ENCODE data around the gene GRK5. TPM values are rescaled to one million over a fixed set of nuclear protein-coding genes. Genes with fewer than 3 reads are reported as not detected.

Gene GRK5
- polyA plus RNA-seq, 1 donor from 2014 or later = 34.9 TPM

DNA sequence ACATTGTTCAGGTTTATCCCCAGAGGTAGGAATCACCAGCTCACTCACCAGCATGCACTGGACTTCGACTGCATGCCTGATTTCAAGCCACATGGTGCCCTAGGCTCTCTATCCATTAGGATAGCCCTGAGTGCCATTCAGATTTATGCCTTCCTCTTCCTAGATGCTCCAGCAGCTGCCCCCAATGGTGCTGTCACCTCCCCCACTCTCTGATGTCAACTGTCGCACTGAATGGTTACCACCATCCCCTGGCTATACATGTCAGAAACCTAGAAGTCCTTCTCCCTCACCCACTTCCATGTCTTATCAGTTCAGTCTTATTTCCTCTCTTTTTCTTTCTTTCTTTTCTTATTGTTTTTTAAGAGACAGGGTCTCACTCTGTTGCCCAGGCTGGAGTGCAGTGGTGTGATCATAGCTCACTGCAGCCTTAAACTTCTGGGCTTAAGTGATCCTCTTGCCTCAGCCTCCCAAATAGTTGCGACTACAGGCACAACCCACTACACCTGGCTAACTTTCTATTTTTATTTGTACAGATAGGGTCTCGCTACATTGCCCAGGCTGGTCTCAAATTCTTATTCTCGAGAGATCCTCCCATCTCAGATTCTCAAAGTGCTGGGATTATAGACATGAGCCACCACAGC, 44.8 kb upstream of the GRK5 start:
- H3K4me3 ChIP-seq (ENCODE audit: low read length) = no peak overlapping the region
- H3K9me3 ChIP-seq (ENCODE audit: low read length) = no peaks in the 10 kb centered on the region
- no peaks in the 10 kb centered on the region for H3K36me3 ChIP-seq (ENCODE audit: insufficient read depth, low read length)
- H3K9me2 ChIP-seq (ENCODE audit: insufficient read depth, low read length) = no peaks in the 10 kb centered on the region
- no peak overlapping the region for H2AFZ ChIP-seq (ENCODE audit: low read depth, low read length)
- peaks cover 9% of the 10 kb centered on the region for H3K27me3 ChIP-seq (ENCODE audit: insufficient read depth, low read depth, low read length)
- H3K9ac ChIP-seq (ENCODE audit: low read length) = no peak overlapping the region
- H4K20me1 ChIP-seq (ENCODE audit: insufficient read depth) = no peaks in the 10 kb centered on the region
- no peaks in the 10 kb centered on the region for H3F3A ChIP-seq (ENCODE audit: insufficient read depth, low read length, poor library complexity, severe bottlenecking)
- no peak overlapping the region for H3K27ac ChIP-seq (ENCODE audit: low read length)
- no peak overlapping the region for H3K4me2 ChIP-seq (ENCODE audit: low read length)
- no peak for TF ChIP-seq TAF1 (IDR thresholded peaks at IDR 0.05; ENCODE audit: low read depth)
- no peak for TF ChIP-seq POLR2AphosphoS5 (IDR thresholded peaks at IDR 0.05)
- TF ChIP-seq, protein P1, sequence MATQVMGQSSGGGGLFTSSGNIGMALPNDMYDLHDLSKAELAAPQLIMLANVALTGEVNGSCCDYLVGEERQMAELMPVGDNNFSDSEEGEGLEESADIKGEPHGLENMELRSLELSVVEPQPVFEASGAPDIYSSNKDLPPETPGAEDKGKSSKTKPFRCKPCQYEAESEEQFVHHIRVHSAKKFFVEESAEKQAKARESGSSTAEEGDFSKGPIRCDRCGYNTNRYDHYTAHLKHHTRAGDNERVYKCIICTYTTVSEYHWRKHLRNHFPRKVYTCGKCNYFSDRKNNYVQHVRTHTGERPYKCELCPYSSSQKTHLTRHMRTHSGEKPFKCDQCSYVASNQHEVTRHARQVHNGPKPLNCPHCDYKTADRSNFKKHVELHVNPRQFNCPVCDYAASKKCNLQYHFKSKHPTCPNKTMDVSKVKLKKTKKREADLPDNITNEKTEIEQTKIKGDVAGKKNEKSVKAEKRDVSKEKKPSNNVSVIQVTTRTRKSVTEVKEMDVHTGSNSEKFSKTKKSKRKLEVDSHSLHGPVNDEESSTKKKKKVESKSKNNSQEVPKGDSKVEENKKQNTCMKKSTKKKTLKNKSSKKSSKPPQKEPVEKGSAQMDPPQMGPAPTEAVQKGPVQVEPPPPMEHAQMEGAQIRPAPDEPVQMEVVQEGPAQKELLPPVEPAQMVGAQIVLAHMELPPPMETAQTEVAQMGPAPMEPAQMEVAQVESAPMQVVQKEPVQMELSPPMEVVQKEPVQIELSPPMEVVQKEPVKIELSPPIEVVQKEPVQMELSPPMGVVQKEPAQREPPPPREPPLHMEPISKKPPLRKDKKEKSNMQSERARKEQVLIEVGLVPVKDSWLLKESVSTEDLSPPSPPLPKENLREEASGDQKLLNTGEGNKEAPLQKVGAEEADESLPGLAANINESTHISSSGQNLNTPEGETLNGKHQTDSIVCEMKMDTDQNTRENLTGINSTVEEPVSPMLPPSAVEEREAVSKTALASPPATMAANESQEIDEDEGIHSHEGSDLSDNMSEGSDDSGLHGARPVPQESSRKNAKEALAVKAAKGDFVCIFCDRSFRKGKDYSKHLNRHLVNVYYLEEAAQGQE (IDR thresholded peaks at IDR 0.05; ENCODE audit: borderline replicate concordance) = no peak
- TF ChIP-seq RAD21 (conservative IDR thresholded peaks at IDR 0.05) = no peak
- TF ChIP-seq EZH2 (IDR thresholded peaks at IDR 0.05; ENCODE audit: borderline replicate concordance, insufficient read depth, low read length, poor library complexity, severe bottlenecking) = no peak
- TF ChIP-seq, protein P2, sequence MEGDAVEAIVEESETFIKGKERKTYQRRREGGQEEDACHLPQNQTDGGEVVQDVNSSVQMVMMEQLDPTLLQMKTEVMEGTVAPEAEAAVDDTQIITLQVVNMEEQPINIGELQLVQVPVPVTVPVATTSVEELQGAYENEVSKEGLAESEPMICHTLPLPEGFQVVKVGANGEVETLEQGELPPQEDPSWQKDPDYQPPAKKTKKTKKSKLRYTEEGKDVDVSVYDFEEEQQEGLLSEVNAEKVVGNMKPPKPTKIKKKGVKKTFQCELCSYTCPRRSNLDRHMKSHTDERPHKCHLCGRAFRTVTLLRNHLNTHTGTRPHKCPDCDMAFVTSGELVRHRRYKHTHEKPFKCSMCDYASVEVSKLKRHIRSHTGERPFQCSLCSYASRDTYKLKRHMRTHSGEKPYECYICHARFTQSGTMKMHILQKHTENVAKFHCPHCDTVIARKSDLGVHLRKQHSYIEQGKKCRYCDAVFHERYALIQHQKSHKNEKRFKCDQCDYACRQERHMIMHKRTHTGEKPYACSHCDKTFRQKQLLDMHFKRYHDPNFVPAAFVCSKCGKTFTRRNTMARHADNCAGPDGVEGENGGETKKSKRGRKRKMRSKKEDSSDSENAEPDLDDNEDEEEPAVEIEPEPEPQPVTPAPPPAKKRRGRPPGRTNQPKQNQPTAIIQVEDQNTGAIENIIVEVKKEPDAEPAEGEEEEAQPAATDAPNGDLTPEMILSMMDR (IDR thresholded peaks at IDR 0.05; ENCODE audit: poor library complexity, severe bottlenecking) = no peak
- no peak for TF ChIP-seq EP300 (conservative IDR thresholded peaks at IDR 0.05; ENCODE audit: poor library complexity, severe bottlenecking)
- no peak for TF ChIP-seq MXI1 (conservative IDR thresholded peaks at IDR 0.05; ENCODE audit: poor library complexity, severe bottlenecking)
- no peak for TF ChIP-seq SMC3 (conservative IDR thresholded peaks at IDR 0.05; ENCODE audit: poor library complexity)
- H3K79me2 ChIP-seq (replicated peaks; ENCODE audit: insufficient read depth, low read length) = no peaks in the 10 kb centered on the region

DNA sequence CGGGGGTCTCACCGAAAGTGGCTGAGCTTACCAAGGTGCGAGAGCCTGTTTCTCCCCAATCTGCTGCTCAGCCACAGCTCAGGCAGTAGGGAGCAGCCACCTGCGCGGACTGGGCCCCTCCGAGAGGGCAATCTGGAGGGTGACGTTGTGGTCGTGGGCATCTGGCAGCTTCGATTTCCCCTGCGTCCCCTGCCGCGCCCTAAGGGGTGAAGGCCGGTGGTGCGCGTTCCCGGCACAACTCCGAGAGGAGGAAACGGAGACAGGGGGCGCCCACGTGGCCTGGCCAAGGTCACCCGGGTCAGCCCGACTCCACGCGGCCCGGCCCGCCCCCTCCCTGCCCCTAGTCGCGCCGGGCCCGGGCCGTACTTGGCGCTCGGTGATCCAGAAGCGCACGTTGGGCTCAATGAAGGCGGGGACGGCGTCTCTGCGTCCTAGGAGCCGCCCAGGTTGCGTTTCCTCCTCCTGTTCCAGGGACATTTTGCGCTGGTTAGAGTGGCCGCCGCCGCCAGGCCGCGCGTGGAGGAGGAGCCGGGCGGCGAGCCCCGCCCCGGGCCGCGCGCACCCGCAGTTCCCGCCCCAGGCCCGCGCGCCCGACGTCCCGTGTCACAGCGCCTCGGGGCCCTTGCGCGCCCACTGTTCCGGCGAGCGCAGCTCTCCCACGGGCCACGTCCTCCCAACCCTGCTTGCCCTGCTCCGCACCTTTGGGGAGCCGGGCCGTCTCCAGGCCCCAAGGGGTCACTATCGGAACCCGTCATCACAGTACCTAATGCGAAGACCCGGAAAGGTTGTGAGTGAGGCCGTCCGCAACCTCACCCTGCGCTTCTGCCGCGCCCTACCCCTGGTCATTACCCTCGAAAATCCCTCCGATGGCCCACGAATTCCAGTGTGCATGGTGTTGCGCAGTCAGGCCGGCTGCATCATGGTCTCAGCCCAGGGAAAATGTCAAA, 41.9 kb upstream of the GRK5 start, which contains the start of gene SFXN4:
TSS of gene SFXN4 (minus strand) at position 544 of the 947 bp plus-strand sequence. CDS start at position 477, 67 bp downstream.
- no peaks in the 10 kb centered on the region for H3F3A ChIP-seq (ENCODE audit: insufficient read depth, low read length, poor library complexity, severe bottlenecking)
- H2AFZ ChIP-seq (ENCODE audit: low read depth, low read length) = peak within 1 kb of the TSS; percentile 40
- no peaks in the 10 kb centered on the region for H3K79me2 ChIP-seq (replicated peaks; ENCODE audit: insufficient read depth, low read length)
- H3K36me3 ChIP-seq (ENCODE audit: insufficient read depth, low read length) = peaks cover 3% of the 10 kb centered on the region
- TF ChIP-seq MXI1 (conservative IDR thresholded peaks at IDR 0.05; ENCODE audit: poor library complexity, severe bottlenecking) (peak; percentile 81), POLR2AphosphoS5 (IDR thresholded peaks at IDR 0.05) (peak; percentile 47), RAD21 (conservative IDR thresholded peaks at IDR 0.05) (no peak), EP300 (conservative IDR thresholded peaks at IDR 0.05; ENCODE audit: poor library complexity, severe bottlenecking) (peak; percentile 14), SMC3 (conservative IDR thresholded peaks at IDR 0.05; ENCODE audit: poor library complexity) (peak; percentile 13), TAF1 (IDR thresholded peaks at IDR 0.05; ENCODE audit: low read depth) (no peak), EZH2 (IDR thresholded peaks at IDR 0.05; ENCODE audit: borderline replicate concordance, insufficient read depth, low read length, poor library complexity, severe bottlenecking) (no peak)
- TF ChIP-seq, protein P2 (IDR thresholded peaks at IDR 0.05; ENCODE audit: poor library complexity, severe bottlenecking) = peak; percentile 17
- TF ChIP-seq, protein P1 (IDR thresholded peaks at IDR 0.05; ENCODE audit: borderline replicate concordance) = peak; percentile 5
- peak within 1 kb of the TSS; percentile 31 for H3K4me2 ChIP-seq (ENCODE audit: low read length)
- peaks cover 9% of the 10 kb centered on the region for H3K27me3 ChIP-seq (ENCODE audit: insufficient read depth, low read depth, low read length)
- no peak within 1 kb of the TSS for H3K27ac ChIP-seq (ENCODE audit: low read length)
- no peaks in the 10 kb centered on the region for H3K9me3 ChIP-seq (ENCODE audit: low read length)
- no peaks in the 10 kb centered on the region for H4K20me1 ChIP-seq (ENCODE audit: insufficient read depth)
- H3K9ac ChIP-seq (ENCODE audit: low read length) = peak within 1 kb of the TSS; percentile 67
- peak within 1 kb of the TSS; percentile 81 for H3K4me3 ChIP-seq (ENCODE audit: low read length)
- H3K9me2 ChIP-seq (ENCODE audit: insufficient read depth, low read length) = no peaks in the 10 kb centered on the region
